Activated T-helper 9 cell treated with anti-CD3 and anti-CD28 coated beads, Interleukin-2, amount 50 U/mL, for 16 hours (primary cell): ENCODE measurements around the gene ZNF771.
"Not testable (repeated sequence)": the region's sequence is repeated elsewhere in the genome, so short reads cannot be mapped to it uniquely, and the experiment has no call there.

Experiments
- DNase-seq: peaks from one replicate; pipeline ENCODE4 v3.0.0-alpha.2; 2020; ENCODE audit warnings: low read depth

Gene ZNF771

GRCh38 chr16:30430428-30430970 lies 23.1 kb downstream of the ZNF771 start:
- DNase-seq, result peak; percentile 5

GRCh38 chr16:30434852-30435251 lies 27.4 kb downstream of the ZNF771 start:
- DNase-seq, result peak; percentile 44

GRCh38 chr16:30437511-30438046 lies 30.2 kb downstream of the ZNF771 start:
- DNase-seq, result no peak

GRCh38 chr16:30438835-30439234 lies 31.4 kb downstream of the ZNF771 start:
- no peak for DNase-seq

GRCh38 chr16:30439720-30440348 lies 32.4 kb downstream of the ZNF771 start:
- no peak for DNase-seq

GRCh38 chr16:30443631-30444030 lies 36.2 kb downstream of the ZNF771 start:
- DNase-seq, result no peak

- DNase-seq, result no peak
These were observed 37.1 kb downstream of the ZNF771 start for GRCh38 chr16:30444231-30445148.

- DNase-seq, result no peak
These were observed 37.7 kb downstream of the ZNF771 start for GRCh38 chr16:30445149-30445407.

- peak; percentile 89 for DNase-seq
These were observed 38.2 kb downstream of the ZNF771 start, which contains the start of gene SEPHS2 for GRCh38 chr16:30445408-30446202. Gene SEPHS2 (minus strand): TSS chr16:30445874. CDS start chr16:30445727, 147 bp downstream.

GRCh38 chr16:30446203-30446595 lies 38.8 kb downstream of the ZNF771 start:
- DNase-seq, result no peak

GRCh38 chr16:30447512-30448226 lies 40.3 kb downstream of the ZNF771 start:
- no peak for DNase-seq

GRCh38 chr16:30449116-30449435 lies 41.7 kb downstream of the ZNF771 start:
- DNase-seq, result no peak

GRCh38 chr16:30452709-30453580 lies 45.5 kb downstream of the ZNF771 start:
- DNase-seq, result not testable (repeated sequence)

- DNase-seq, result no peak
These were observed 48.9 kb downstream of the ZNF771 start for GRCh38 chr16:30456302-30456701.

GRCh38 chr16:30457256-30457655 lies 49.9 kb downstream of the ZNF771 start:
- DNase-seq, result no peak

GRCh38 chr16:30457743-30458560 lies 50.5 kb downstream of the ZNF771 start:
- no peak for DNase-seq

GRCh38 chr16:30458561-30459394 lies 51.4 kb downstream of the ZNF771 start:
- DNase-seq, result peak; percentile 80

- DNase-seq, result no peak
These were observed 52.0 kb downstream of the ZNF771 start for GRCh38 chr16:30459456-30459855.

GRCh38 chr16:30461426-30461825 lies 54.0 kb downstream of the ZNF771 start:
- DNase-seq, result not testable (repeated sequence)
